ENCODE data around the gene CHI3L1.

Gene CHI3L1

DNA sequence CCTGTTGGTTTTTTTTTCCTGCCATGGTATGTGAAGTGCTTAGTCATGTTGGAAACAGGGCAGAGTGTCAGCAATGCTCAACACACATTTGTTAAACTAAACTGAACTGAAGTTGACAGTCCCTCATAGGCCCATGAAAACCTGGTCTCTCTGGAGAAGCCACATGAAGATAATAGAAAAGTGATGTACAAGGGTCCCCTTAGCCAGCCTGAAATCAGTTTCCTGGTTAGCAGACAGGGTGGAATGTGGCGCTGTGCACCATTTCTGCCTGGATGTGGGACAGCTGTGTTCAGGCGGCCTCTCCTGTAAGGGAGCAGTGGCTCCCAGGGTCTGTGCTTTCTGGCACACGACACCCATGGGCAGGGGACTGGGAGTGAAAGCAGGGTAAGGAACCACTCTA lies 9.9 kb upstream of the CHI3L1 start:
- Histone ChIP-seq H3K9ac (ENCODE audit: low read depth in 1 of 2, low read length in 2 of 2) (no peak overlapping the region), H3K36me3 (ENCODE audit: control insufficient read depth in 2 of 2, insufficient read depth in 2 of 2, low read length in 2 of 2) (no peaks in the 10 kb centered on the region), H3K4me1 (ENCODE audit: control insufficient read depth in 2 of 2, insufficient read depth in 2 of 2, low read length in 2 of 2) (no peaks in the 10 kb centered on the region), H3K27me3 (ENCODE audit: control insufficient read depth in 2 of 2, insufficient read depth in 2 of 2, low read length in 2 of 2) (peaks cover 0 to 2% of the 10 kb centered on the region in 2 donors), H3K27ac (ENCODE audit: low read depth in 2 of 2, low read length in 2 of 2) (peak overlapping the region in 1 of 2 donors; percentile 11), H3K4me3 (ENCODE audit: low read length in 2 of 2) (no peak overlapping the region), H3K9me3 (ENCODE audit: control insufficient read depth in 2 of 2, low read length in 2 of 2) (no peaks in the 10 kb centered on the region)

DNA sequence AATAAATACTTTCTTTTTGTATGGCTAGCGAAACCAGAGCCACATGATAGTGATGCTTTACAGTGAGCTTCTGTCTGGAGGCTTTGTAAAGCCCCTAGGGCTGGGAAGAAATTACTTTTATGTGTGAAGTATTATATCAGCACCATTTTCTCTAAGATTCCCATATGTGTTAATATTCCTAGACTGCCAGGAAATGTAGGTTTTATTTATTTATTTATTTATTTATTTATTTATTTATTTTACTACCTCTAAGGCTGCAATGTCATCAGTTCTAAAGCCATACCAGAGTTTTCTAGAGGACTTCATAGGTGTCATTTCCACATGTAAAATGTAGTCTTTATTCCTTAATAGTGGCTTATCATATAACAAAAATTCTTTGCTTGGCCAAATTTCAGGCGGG lies 4.4 kb upstream of the CHI3L1 start:
- H3K27me3 ChIP-seq (ENCODE audit: control insufficient read depth in 2 of 2, insufficient read depth in 2 of 2, low read length in 2 of 2), result peaks cover 0 to 2% of the 10 kb centered on the region in 2 donors
- no peak overlapping the region for H3K9ac ChIP-seq (ENCODE audit: low read depth in 1 of 2, low read length in 2 of 2)
- H3K9me3 ChIP-seq (ENCODE audit: control insufficient read depth in 2 of 2, low read length in 2 of 2), result no peaks in the 10 kb centered on the region
- no peaks in the 10 kb centered on the region for H3K36me3 ChIP-seq (ENCODE audit: control insufficient read depth in 2 of 2, insufficient read depth in 2 of 2, low read length in 2 of 2)
- H3K27ac ChIP-seq (ENCODE audit: low read depth in 2 of 2, low read length in 2 of 2), result no peak overlapping the region
- H3K4me3 ChIP-seq (ENCODE audit: low read length in 2 of 2), result no peak overlapping the region
- H3K4me1 ChIP-seq (ENCODE audit: control insufficient read depth in 2 of 2, insufficient read depth in 2 of 2, low read length in 2 of 2), result peaks cover 0 to 4% of the 10 kb centered on the region in 2 donors

DNA sequence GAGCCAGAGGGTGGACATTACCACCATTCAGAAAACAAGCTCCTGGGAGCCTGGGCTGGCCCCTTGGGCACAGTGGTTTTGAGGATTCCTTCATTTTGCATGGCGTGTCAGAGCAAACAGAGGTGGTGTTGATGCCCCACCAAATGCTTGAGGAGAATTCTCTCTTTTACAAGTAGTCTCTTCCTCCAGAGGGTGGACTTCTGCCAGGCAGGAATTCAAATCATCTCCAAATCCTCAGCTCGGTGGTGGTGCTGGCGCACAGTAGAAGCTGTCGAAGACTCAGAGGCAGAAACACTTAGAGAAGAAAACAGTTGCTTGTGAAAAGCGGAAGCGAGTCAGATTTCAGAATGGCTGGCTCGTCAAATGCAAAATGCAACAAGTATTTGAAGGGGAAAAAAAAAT lies 3.4 kb upstream of the CHI3L1 start:
- H3K27me3 ChIP-seq (ENCODE audit: control insufficient read depth in 2 of 2, insufficient read depth in 2 of 2, low read length in 2 of 2), result peaks cover 0 to 4% of the 10 kb centered on the region in 2 donors
- no peak overlapping the region for H3K4me3 ChIP-seq (ENCODE audit: low read length in 2 of 2)
- no peaks in the 10 kb centered on the region for H3K36me3 ChIP-seq (ENCODE audit: control insufficient read depth in 2 of 2, insufficient read depth in 2 of 2, low read length in 2 of 2)
- no peak overlapping the region for H3K27ac ChIP-seq (ENCODE audit: low read depth in 2 of 2, low read length in 2 of 2)
- H3K4me1 ChIP-seq (ENCODE audit: control insufficient read depth in 2 of 2, insufficient read depth in 2 of 2, low read length in 2 of 2), result peaks cover 0 to 4% of the 10 kb centered on the region in 2 donors
- H3K9ac ChIP-seq (ENCODE audit: low read depth in 1 of 2, low read length in 2 of 2), result no peak overlapping the region
- no peaks in the 10 kb centered on the region for H3K9me3 ChIP-seq (ENCODE audit: control insufficient read depth in 2 of 2, low read length in 2 of 2)

DNA sequence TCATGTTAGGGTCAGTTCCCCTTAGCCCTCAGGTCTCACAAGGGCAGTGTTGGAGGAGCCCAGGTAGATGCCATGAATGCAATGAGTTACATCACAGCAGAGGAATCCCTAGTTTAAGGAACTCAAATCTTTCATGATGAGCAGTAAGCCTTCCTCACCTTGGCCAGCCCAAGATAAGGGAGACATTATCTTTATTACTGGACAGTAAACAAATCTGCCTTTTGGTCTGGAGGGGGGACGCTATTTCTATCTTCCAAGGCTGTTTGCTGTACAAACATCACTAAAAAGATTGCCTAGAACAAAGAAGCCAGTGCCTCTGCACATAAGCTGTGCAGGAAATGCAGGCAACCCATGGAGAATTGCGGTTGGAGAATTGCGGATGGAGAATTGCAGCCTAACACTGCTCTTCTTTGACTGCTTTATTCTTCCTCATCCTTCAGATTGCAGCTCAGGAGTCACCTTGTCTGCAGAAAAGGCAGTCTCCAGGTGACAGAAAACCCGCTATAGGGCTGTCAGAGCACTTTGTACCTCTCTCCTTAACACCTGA lies 2.3 kb upstream of the CHI3L1 start:
- Histone ChIP-seq H3K27ac (ENCODE audit: low read depth in 2 of 2, low read length in 2 of 2) (no peak overlapping the region), H3K4me3 (ENCODE audit: low read length in 2 of 2) (no peak overlapping the region), H3K36me3 (ENCODE audit: control insufficient read depth in 2 of 2, insufficient read depth in 2 of 2, low read length in 2 of 2) (no peaks in the 10 kb centered on the region), H3K9ac (ENCODE audit: low read depth in 1 of 2, low read length in 2 of 2) (no peak overlapping the region), H3K9me3 (ENCODE audit: control insufficient read depth in 2 of 2, low read length in 2 of 2) (no peaks in the 10 kb centered on the region), H3K27me3 (ENCODE audit: control insufficient read depth in 2 of 2, insufficient read depth in 2 of 2, low read length in 2 of 2) (peaks cover 0 to 4% of the 10 kb centered on the region in 2 donors), H3K4me1 (ENCODE audit: control insufficient read depth in 2 of 2, insufficient read depth in 2 of 2, low read length in 2 of 2) (peaks cover 0 to 4% of the 10 kb centered on the region in 2 donors)

DNA sequence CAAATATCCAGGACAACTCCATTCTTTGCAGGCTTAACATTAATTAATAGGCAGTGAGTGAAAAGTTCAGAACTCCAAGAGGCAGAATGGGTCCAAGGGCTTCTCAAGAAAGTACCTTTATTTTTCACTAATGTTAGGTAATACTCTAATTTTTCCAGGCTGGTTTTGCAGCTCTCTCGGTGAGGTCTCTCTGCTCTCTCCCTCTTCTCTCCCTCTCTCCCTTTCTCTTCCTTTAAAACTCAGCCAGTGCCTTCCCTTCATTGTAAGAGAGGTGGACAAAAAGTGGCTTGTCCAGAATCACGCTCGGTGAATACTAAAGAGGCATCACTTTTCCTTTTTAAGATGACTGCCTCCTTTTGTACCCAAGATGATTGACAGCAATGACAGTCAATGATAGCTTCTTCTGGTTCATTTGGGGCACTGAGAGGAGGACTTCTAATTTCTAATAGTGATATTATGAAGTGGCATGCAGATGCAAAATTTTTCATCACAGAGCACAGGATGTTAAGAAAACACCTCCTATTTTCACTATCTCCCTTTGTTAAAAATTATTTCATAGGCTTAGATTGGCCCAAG lies 1.3 kb upstream of the CHI3L1 start:
- Histone ChIP-seq H3K27ac (ENCODE audit: low read depth in 2 of 2, low read length in 2 of 2) (no peak overlapping the region), H3K9ac (ENCODE audit: low read depth in 1 of 2, low read length in 2 of 2) (no peak overlapping the region), H3K36me3 (ENCODE audit: control insufficient read depth in 2 of 2, insufficient read depth in 2 of 2, low read length in 2 of 2) (no peaks in the 10 kb centered on the region), H3K9me3 (ENCODE audit: control insufficient read depth in 2 of 2, low read length in 2 of 2) (no peaks in the 10 kb centered on the region), H3K4me1 (ENCODE audit: control insufficient read depth in 2 of 2, insufficient read depth in 2 of 2, low read length in 2 of 2) (peaks cover 0 to 4% of the 10 kb centered on the region in 2 donors), H3K4me3 (ENCODE audit: low read length in 2 of 2) (no peak overlapping the region), H3K27me3 (ENCODE audit: control insufficient read depth in 2 of 2, insufficient read depth in 2 of 2, low read length in 2 of 2) (peaks cover 0 to 4% of the 10 kb centered on the region in 2 donors)

DNA sequence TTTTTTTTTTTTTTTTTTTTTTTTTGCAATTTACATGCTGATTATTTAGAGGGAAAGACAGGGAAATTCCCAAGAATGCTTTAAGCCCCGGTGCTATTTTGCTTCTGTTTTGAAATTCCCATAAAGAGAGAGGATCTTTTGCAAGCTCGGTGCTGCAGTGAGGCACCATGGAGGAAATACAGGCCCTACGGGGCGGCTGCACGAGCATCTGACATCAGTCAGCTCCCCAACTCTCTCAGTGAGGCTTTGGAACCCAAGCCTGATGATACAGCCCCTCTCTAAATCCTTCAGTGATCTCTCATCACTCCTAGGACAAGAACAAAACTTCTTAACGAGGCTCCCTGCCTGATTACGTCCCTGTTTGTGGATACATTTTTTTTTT lies 791 bp upstream of the CHI3L1 start:
- no peaks in the 10 kb centered on the region for H3K9me3 ChIP-seq (ENCODE audit: control insufficient read depth in 2 of 2, low read length in 2 of 2)
- no peaks in the 10 kb centered on the region for H3K36me3 ChIP-seq (ENCODE audit: control insufficient read depth in 2 of 2, insufficient read depth in 2 of 2, low read length in 2 of 2)
- peaks cover 0 to 3% of the 10 kb centered on the region in 2 donors for H3K27me3 ChIP-seq (ENCODE audit: control insufficient read depth in 2 of 2, insufficient read depth in 2 of 2, low read length in 2 of 2)
- no peak overlapping the region for H3K27ac ChIP-seq (ENCODE audit: low read depth in 2 of 2, low read length in 2 of 2)
- no peak overlapping the region for H3K9ac ChIP-seq (ENCODE audit: low read depth in 1 of 2, low read length in 2 of 2)
- H3K4me3 ChIP-seq (ENCODE audit: low read length in 2 of 2), result no peak overlapping the region
- peaks cover 0 to 4% of the 10 kb centered on the region in 2 donors for H3K4me1 ChIP-seq (ENCODE audit: control insufficient read depth in 2 of 2, insufficient read depth in 2 of 2, low read length in 2 of 2)

DNA sequence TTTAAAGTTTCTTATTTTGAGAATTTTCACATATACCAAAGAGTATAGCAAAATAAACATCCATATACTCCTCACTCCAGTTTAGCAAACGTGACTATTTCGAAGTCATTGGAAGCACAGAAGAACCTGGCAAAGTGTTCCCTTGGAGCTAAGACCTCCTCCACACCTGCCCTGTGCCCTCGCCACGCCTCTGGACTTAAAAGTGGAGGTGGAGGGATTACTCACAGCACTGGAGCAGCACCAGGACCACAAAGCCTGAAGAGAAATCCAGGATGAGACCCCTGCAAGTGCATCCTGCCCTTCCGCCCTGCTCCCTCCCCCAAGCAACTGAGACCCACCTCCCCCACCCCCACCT lies 436 bp downstream of the CHI3L1 start:
- no peak overlapping the region for H3K9ac ChIP-seq (ENCODE audit: low read depth in 1 of 2, low read length in 2 of 2)

DNA sequence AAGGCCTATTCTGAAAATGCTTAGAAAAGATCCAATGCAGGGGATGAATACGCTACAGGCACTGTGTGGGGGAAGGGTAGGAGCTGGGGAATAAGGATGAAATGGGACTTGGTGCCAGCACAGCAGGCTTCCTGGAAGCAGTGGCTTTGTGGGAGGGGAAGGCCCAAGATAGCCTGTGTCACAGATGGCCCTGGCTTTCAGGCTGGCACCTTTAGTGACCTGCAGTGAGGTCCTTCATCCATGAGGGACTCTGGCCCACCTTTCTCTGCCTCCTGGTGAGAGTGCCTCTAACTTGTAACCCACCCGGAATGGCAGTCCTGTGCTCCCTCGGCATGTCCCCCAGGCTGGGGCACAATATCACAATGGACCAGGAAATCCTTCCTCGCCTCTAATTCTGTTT lies 919 bp downstream of the CHI3L1 start:
- H3K27ac ChIP-seq (ENCODE audit: low read depth in 2 of 2, low read length in 2 of 2), result no peak overlapping the region
- no peaks in the 10 kb centered on the region for H3K9me3 ChIP-seq (ENCODE audit: control insufficient read depth in 2 of 2, low read length in 2 of 2)
- no peak overlapping the region for H3K4me3 ChIP-seq (ENCODE audit: low read length in 2 of 2)
- H3K36me3 ChIP-seq (ENCODE audit: control insufficient read depth in 2 of 2, insufficient read depth in 2 of 2, low read length in 2 of 2), result no peaks in the 10 kb centered on the region
- H3K27me3 ChIP-seq (ENCODE audit: control insufficient read depth in 2 of 2, insufficient read depth in 2 of 2, low read length in 2 of 2), result peaks cover 0 to 2% of the 10 kb centered on the region in 2 donors
- peaks cover 0 to 4% of the 10 kb centered on the region in 2 donors for H3K4me1 ChIP-seq (ENCODE audit: control insufficient read depth in 2 of 2, insufficient read depth in 2 of 2, low read length in 2 of 2)
- H3K9ac ChIP-seq (ENCODE audit: low read depth in 1 of 2, low read length in 2 of 2), result no peak overlapping the region

More for the DNA sequence above, 436 bp downstream of the CHI3L1 start:
- Histone ChIP-seq H3K36me3 (ENCODE audit: control insufficient read depth in 2 of 2, insufficient read depth in 2 of 2, low read length in 2 of 2) (no peaks in the 10 kb centered on the region), H3K4me1 (ENCODE audit: control insufficient read depth in 2 of 2, insufficient read depth in 2 of 2, low read length in 2 of 2) (peaks cover 0 to 4% of the 10 kb centered on the region in 2 donors), H3K4me3 (ENCODE audit: low read length in 2 of 2) (no peak overlapping the region), H3K27me3 (ENCODE audit: control insufficient read depth in 2 of 2, insufficient read depth in 2 of 2, low read length in 2 of 2) (peaks cover 0 to 2% of the 10 kb centered on the region in 2 donors), H3K9me3 (ENCODE audit: control insufficient read depth in 2 of 2, low read length in 2 of 2) (no peaks in the 10 kb centered on the region), H3K27ac (ENCODE audit: low read depth in 2 of 2, low read length in 2 of 2) (no peak overlapping the region)

DNA sequence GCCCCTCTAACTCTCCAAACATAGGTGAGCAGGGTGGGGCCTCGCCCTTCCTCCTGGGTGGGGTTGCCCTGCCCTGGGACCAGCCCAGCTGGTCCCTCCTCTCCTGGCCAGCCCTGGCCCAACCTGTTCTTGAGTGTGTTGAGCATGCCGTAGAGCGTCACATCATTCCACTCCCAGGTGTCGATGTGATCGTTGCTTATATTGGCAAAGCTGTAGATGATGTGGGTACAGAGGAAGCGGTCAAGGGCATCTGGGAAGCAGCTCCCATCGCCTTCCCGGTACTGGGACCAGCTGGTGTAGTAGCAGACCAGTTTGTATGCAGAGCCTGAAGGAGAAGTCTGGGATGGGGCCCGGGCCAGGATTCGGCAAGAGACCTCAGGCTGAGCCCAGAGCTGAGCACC lies 1.4 kb downstream of the CHI3L1 start:
- Histone ChIP-seq H3K27ac (ENCODE audit: low read depth in 2 of 2, low read length in 2 of 2) (no peak overlapping the region), H3K9me3 (ENCODE audit: control insufficient read depth in 2 of 2, low read length in 2 of 2) (no peaks in the 10 kb centered on the region), H3K4me3 (ENCODE audit: low read length in 2 of 2) (no peak overlapping the region), H3K9ac (ENCODE audit: low read depth in 1 of 2, low read length in 2 of 2) (no peak overlapping the region), H3K27me3 (ENCODE audit: control insufficient read depth in 2 of 2, insufficient read depth in 2 of 2, low read length in 2 of 2) (peaks cover 0 to 2% of the 10 kb centered on the region in 2 donors), H3K4me1 (ENCODE audit: control insufficient read depth in 2 of 2, insufficient read depth in 2 of 2, low read length in 2 of 2) (peaks cover 0 to 4% of the 10 kb centered on the region in 2 donors), H3K36me3 (ENCODE audit: control insufficient read depth in 2 of 2, insufficient read depth in 2 of 2, low read length in 2 of 2) (no peaks in the 10 kb centered on the region)

DNA sequence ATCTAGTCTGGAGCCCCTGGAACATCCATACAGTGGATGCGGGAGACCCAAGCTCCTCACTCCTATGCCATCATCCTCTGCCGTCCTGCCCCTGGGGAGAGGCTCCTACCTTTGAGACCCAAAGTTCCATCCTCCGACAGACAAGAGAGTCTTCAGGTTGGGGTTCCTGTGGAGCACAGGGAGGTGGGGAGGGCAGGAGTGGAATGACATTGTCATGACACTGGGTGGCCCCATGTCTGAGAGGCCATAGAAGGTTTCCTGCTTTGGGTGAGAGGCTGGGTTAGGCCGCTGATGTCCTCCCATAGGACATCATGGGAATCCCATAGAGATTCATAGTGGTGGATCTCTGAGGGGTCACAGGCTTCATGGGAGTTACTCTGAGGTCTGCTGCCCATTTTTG lies 2.0 kb downstream of the CHI3L1 start:
- Histone ChIP-seq H3K9me3 (ENCODE audit: control insufficient read depth in 2 of 2, low read length in 2 of 2) (no peaks in the 10 kb centered on the region), H3K27me3 (ENCODE audit: control insufficient read depth in 2 of 2, insufficient read depth in 2 of 2, low read length in 2 of 2) (peaks cover 0 to 2% of the 10 kb centered on the region in 2 donors), H3K36me3 (ENCODE audit: control insufficient read depth in 2 of 2, insufficient read depth in 2 of 2, low read length in 2 of 2) (no peaks in the 10 kb centered on the region), H3K4me1 (ENCODE audit: control insufficient read depth in 2 of 2, insufficient read depth in 2 of 2, low read length in 2 of 2) (peaks cover 0 to 4% of the 10 kb centered on the region in 2 donors), H3K4me3 (ENCODE audit: low read length in 2 of 2) (no peak overlapping the region), H3K9ac (ENCODE audit: low read depth in 1 of 2, low read length in 2 of 2) (no peak overlapping the region), H3K27ac (ENCODE audit: low read depth in 2 of 2, low read length in 2 of 2) (no peak overlapping the region)

Measured in mucosa of rectum (tissue), 2 donors.